Measurements from ENCODE around the gene NCF2.

The NCF2 gene

DNA sequence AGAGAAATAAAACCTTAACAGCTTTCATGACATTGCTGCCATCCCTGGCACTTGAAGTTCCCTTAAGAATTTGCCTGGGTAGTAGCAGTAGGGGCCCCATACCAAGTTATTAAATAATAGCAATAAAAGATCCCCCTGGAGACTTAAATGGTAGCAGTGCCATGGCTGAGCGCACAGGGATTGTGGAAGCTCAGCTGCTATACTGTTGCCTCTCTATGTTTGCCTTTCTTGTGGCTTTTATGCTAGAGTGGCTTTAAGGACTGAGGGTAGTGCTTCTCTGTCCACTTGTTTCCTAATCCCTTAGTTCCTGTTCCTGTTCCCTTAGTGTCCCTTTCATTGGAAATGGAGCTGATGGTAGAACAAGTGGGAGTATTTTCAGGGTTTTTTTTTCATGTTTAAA is 42.1 kb downstream of the NCF2 start:
- DNase-seq = no peak

DNA sequence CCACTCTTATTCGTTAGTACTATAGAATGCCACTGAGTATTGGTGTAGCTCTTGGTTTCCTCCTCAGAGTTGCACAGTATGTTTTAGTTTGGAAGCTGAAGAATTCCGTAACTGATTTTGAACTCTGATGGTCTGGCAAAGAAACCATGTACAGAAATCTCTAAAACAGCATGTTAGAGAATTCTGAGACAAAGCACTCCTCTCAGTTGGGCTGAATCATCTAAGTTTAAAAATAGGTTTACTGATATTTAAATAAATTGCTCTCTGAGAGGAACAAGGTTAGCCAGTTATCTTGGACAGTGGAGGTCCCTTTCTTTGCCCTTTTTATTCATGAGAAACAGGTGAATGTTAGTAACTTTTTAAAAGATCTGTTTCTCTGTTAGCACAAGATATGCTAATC is 43.8 kb downstream of the NCF2 start:
- DNase-seq = no peak

DNA sequence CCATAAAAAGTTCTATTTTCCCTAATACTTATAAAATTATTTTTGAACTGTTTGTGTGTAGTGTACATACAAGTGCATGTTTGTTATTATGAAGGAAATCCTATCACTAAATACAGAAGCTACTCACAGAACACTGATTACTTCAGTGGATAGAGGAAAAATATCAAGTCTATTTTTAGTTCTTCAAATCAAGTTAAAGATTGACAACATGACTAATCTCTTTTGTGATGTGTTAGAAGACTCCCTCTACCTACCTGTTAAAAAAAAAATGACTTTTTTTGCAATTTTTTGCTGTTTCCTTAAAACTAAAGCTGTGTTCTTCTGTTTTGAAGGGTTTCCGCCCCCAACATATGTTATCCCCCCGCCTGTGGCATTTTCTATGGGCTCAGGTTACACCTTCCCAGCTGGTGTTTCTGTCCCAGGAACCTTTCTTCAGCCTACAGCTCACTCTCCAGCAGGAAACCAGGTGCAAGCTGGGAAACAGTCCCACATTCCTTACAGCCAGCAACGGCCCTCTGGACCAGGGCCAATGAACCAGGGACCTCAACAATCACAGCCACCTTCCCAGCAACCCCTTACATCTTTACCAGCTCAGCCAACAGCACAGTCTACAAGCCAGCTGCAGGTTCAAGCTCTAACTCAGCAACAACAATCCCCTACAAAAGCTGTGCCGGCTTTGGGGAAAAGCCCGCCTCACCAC is 45.5 kb downstream of the NCF2 start:
- DNase-seq = no peak

DNA sequence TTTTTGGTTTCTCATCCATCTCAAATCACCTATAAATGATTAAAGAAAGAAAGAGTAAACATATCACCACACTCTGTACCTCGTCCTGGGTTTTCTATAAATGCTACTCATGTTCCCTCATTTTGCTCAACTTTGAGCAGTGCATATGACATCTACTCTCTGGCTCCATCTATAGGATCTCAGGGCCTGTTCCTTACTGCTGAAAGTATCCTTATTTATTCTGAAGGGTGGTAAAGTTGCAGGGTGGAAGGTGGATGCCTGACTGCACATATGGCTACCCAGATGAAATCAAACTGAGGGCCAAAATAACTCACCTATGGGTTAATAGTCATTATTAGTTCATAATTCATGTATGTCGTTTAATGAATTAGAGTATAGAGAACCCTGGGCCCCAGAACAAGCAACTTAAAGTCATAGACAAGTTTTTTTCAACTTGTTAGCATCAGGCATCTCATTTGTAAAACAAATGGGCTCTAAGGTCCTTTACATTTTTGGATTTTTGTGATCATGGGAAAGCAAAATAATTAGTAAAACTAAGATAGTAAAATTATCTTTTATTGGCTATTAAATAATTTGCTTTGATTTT is 46.5 kb downstream of the NCF2 start:
- DNase-seq = no peak

DNA sequence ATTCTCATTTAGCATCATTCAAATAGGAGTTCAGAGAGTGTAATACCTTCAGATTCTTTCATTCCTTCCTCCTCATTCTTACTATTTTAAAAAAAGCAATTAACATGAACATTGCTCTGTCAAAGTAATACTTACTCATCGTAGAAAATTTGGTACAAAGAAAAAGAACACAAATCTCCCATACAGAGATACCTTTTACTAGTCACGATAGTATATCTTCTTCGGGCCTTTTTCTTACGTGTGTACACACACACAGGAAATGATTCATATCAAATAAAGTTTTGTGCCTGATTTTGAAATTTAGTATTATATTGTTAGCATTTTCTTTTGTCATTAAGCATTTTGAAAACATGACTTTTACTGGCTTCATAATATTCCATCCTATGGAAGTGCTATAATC is 52.9 kb downstream of the NCF2 start:
- DNase-seq = no peak

DNA sequence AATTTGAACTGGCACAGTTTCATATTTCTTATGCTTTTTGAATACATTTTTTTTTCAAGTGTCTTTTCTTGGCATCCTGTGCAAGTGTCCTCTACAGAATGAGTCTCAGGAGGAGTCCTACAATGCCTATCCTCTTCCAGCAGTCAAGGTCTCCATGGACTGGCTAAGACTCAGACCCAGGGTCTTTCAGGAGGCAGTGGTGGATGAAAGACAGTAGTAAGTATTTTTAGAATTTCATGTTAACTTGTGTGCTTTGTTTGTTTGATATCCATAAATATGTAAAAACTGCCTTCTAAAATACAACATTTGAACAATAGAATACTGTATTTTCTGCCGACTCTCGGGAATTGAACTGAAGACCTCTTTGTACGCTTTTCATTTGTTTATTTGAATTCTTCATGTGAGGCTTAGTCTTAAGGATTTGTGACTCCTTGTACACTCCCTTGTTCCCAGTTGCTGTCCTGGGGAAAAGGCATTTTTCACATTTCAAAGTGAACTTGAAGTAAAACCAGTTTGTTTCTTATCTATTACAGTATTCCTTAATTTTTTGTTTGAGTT is 56.6 kb downstream of the NCF2 start:
- DNase-seq = no peak

DNA sequence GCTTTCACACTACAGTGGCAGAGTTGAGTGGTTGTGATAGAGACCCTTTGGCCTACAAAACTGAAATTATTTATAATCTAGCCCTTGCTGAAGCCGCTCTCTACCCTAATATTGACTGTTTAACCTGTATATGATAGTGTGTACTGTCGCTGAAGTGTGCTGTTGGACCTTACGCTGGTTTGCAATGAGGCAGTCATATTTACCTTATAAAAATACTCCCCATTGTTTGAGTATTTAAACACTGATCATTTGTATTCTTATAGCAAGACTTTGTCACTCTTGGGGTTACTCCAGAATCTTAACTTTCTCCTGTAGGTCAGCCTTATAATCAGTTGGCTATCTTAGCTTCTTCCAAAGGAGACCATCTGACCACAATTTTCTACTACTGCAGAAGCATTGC is 61.7 kb downstream of the NCF2 start:
- DNase-seq = no peak

DNA sequence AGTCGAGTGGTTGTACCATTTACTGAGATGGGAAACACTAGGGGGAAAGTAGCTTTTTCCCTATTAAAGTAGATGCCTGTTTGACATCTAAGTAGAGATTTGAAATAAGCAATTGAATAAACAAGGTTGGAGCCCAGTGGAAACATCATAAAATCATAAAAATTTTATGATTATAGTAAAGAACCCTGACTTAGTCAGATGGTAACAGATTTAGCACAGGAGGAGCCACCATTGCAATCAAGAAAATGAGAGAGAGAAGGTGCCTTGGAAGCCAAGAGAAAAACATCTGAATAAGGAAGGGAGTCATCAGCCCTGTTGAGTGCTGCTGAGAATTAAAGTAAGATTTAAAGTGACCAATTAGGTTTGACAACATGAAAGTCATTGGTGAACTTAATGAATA is 68.2 kb downstream of the NCF2 start:
- DNase-seq = no peak

DNA sequence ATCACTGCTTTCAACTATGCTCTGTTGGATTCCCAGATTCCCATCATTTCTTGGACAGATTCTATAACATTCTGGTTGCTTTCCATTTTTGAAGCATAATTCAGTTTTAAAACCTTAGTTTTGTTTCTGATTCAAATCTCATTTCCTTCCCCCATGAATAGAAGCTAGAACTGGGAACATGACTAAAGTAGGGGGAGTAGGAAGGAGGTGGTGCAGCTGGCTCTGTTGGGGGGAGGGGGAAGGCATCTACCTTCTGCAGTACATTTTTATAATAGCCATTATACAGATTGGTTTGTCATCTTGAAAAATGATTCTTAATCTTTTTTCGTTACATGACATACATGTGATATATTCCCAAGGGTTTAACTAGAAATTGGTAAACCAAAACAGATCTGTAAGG is 69.9 kb downstream of the NCF2 start:
- no peak for DNase-seq

DNA sequence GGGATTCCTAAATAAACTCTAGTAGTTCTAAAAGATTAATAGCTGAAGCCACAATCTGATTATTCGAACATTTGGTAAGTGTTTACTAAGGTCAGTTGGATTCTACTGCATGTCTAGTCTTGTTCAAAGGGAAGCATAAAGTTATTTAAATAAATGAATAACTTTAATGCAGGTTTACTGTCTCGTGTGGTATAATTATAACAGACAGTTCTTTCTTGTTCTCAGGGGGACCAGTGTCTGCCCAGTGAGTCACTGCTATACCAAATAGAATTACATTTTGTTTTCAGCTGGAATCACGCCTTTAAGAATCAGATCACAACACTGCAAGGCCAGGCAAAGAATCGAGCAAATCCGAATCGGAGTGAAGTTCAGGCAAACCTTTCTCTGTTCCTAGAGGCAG is 72.9 kb downstream of the NCF2 start:
- no peak for DNase-seq

DNA sequence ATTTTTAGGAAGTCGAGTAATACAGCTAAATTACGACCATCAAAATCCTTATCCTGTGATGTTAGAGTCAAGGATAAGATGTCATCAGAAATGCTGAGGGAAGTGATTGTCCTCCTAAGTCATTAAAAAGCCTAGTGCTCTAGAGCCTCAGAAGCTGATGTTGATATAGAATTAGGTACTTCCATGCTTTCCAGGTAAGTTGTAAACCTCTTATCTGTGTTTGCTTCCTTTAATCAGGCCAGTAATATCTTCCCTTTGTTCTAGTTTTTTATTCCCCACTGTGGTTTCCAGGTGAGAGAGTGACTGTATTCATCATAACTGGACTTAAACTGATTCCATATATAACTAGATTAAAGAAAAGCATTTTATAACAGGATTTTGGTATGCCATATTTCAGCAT is 73.5 kb downstream of the NCF2 start:
- no peak for DNase-seq

DNA sequence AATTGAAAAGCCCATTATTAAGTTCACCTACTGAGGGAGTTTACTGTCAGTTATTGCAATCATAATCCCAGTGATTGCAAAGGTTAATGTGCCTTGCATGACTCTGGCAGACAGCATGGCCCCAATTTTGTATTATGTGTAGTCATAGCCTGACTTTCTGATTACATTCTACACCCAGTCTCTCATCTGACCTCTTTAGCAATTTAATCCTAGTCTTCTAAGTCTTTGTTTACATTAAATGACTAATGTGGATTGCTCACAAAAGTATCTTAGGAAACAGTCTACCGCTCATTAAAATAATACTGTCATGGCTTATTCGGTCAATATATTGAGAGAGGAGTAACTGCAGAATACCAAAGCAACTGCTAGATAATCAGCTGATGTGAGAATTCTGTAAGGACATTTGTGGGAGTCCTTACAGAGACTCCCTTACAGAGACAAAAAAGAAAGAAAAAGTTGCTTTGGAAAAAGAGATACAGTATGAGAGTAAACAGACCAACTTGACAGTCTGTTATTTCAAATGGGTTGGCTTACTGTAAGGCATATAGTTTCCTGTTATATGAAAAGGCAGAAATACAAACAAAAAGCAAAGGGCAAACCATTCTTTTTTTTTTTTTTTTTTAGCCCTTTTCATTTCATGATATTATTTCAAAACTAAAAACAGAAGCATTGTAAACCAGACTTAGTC is 75.1 kb downstream of the NCF2 start:
- no peak for DNase-seq

DNA sequence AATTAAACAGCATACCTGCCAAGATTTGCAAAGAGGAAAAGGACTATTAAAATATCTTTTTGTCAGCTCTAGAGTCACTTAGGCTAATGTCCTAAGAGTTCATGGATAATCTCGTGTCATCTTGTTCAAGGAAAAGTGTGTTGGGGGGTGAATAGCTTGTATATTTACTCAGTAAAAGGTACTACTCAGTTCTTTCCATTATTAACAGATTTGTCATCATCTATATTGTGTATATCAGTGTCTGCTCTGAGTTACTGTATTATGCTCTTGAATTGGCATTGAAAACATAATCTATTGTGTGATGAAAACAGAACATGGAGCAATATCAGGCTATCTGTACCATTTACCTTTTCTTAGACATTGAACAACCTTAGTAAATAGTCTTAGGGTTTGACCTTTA is 76.0 kb downstream of the NCF2 start:
- no peak for DNase-seq

DNA sequence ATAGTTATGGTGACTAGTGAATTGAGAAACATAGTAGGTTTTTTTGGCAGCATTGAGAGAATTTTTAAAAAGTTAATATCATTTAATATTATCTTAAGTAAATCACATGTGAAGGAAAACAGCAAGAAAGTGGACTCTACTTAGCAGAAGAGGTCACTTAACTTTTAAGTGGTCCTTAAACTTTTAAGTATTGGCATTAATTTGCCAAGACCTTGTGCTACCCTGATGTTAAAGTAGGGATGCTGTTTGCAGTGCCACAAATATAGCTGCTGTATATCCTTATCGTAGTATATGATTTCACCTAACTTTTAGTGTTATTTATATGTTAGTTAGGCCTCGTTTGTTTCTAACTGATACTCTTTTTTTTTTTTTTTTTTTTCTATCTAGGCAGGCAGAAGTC is 77.8 kb downstream of the NCF2 start:
- no peak for DNase-seq

DNA sequence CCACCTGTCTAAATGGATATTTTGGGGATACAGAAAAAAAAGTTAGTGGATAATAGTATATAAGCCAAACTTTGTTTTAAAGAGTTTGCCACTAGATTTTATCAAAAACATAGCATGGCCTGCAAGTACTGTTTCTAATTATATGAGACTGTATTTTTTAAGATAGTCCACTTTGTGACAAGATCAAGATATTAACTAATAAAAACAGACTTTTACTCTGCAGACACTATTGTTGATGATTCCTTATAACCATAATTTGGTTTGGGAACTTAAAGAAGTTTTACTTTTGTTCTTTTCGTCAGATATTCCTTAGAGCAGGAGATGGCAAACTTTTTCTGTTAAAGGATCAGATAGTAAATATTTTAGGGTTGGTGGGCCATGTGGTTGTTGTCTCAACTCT is 81.6 kb downstream of the NCF2 start:
- no peak for DNase-seq

DNA sequence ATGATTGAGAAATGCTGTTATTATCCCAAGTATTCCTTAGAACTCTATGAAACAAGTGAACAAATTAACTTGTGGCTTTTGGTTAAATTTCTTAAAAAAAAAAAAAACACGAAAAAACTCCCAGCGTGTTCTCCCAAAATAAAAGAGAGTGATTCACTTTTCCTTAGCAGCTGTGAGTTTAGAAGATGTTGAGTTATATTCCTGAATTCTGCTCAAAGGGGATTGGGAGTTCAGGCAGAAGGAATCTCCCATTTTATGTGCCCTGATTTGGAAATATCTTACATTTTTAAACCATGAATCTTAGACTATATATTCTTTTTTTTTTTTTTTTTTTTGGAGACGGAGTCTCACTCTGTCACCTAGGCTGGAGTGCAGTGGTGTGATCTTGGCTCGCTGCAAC is 83.7 kb downstream of the NCF2 start:
- DNase-seq = no peak

Measured in activated effector memory CD4-positive, alpha-beta T cell treated with Interleukin-2 at 50 U/mL for 16 hours (primary cell).